Suppressor macrophage treated with lipopolysaccharide for 1 hour (primary cell): Measurements from ENCODE around the gene NAV3.
A peak's percentile ranks its signal among the peaks of the same experiment; 100 is the strongest.
"Not testable (repeated sequence)": the region's sequence is repeated elsewhere in the genome, so short reads cannot be mapped to it uniquely, and the experiment has no call there.

Source experiments
- DNase-seq, 3 donors: peaks; one replicate each; pipeline ENCODE4 v3.0.0-alpha.2; 2020 to 2022

The NAV3 gene

DNA sequence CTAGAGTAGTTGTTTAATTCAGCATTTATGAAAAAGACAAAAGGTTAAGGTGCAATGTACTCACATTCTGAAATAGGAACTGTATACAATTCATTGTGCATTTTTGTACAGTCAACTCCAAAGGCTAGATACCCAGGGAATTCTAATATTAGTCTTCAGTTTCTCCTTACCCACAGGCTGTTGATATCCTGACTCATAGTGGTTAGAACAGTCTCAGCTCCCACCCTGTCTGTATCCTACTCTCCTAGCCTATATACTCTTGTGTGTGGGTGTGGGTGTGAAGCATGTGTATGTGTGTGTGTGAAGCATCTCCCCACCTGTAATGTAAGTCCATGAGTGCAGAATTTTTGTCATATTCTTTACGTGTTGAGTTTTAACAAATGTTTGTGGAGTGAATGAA, 229.5 kb downstream of the NAV3 start:
- DNase-seq = no peak

DNA sequence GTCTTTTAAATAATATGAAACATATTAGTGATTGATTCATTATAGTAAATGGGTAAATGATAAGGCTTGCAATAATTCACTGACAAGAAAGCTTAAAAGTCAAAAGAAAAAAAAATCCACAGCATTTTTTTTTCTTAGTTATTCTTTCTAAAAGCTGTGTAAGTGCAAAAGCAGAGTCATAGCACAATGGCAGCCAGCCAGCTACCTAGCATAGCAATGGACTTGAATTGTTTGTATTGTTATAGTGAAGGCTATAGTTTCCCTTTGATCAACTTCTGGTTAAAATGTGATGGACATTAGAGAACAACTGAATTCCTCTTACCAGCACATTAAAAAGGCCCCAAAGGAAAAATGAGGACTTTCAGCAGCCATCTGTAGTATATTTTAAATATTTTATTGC, 232.1 kb downstream of the NAV3 start:
- DNase-seq = no peak

DNA sequence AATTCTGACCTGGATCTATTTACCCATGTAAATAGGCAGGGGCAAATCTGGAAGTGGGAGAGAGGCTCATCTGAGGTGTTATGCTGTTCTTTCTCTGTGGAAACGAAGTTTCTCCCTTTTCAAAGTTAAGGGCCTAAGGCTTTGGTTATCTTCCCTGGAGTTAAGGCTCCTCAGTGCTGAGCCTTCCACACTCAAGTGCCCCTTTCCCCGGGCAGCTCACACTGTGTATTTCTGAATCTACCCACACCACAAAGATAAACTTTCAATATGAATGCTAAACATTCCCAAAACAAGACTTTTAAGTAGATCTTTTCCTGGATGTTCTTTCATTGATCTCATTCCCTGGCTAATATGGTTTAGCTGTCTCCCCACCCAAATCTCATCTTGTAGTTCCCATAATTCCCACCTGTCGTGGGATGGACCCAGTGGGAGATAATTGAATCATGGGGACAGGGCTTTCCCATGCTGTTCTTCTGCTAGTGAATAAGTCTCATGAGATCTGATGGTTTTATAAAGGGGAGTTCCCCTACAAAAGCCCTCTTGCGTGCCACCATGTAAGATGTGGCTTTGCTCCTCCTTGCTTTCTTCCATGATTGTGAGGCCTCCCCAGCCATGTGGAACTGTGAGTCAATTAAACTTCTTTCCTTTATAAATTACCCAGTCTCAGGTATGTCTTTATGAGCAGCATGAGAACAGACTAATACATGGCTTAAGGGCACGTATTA, 251.1 kb downstream of the NAV3 start:
- DNase-seq = peak in 1 of 3 donors; percentile 13

DNA sequence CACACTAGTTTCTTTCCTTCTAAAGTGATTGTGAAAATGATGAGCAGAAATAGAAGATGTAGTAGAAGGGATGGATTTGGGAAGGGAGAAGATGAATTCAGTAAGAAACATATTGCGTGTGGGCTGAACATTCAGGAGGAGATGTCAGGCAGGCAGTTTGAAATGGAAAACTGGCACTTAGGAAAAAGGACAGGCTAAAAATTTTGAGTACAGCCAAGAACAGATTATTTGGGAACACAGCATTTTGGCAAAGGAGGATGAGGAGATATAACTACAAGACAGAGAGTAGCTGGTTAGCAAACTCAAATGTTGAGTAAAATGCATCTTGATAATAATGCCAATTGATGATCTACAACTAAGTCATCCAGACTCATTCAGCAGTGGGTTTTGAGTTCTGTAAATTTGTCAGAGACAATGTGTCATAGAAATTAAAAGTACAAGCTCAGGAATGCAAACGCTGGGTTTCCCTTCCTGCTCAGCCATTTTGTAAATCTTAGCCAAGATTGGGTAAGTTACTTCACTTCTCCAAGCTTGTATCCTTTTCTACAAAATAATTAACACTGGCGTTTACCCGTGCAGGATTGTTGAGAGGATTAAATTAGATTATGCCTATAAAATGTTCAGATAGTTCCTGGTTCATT, 255.0 kb downstream of the NAV3 start:
- peak in 2 of 3 donors; percentile 1 to 9 for DNase-seq

DNA sequence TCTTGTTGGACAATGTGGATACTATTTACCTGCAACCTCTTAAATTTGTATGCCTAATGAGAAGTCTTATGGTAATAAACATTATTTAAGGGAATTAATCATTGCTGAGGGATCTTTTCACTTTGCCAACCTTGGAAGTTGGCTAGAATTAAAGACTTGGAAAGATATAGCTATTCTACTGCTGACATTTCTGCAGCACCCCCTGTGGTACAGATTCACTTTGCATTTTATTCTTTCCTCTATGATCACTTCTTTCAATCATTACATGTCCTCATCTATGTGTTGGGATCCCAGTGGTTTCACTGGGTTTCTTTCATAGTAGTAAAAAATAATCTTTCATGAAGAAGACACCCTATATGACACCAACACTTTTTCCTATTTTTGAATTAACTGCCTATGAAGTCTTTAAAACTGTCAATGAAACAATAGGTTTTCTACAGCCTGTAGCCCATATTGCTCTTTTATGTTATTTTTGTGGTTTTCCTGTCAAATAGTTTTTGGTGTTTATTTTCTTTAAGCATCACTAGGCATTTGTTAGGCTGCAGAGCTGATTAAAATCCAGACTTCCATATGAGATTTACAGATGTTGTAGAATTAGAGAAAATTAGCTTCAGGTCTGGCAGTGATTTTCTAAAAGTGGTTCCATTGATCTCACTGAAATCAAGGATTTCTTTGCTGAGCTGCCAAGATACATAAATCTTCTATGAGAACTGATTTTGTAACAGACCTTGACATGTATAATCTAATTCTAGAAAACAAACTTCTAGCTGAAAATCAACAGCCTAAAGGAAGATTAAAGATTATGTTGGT, 256.1 kb downstream of the NAV3 start:
- DNase-seq = no peak

DNA sequence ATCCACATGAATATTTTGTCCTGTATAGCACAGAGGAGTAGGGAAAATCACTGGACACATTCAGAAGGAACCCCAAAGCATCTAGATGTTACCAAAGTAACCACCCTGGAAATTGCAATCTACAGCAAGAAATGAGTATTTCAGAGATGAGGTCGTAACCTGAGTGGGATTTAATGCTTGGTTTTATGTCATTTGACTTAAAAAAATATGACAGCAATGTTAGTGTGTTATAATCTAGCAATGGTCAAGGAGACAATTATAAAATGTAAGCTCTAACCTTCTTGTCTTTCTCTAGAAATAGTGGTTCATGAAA, 256.6 kb downstream of the NAV3 start:
- no peak for DNase-seq

DNA sequence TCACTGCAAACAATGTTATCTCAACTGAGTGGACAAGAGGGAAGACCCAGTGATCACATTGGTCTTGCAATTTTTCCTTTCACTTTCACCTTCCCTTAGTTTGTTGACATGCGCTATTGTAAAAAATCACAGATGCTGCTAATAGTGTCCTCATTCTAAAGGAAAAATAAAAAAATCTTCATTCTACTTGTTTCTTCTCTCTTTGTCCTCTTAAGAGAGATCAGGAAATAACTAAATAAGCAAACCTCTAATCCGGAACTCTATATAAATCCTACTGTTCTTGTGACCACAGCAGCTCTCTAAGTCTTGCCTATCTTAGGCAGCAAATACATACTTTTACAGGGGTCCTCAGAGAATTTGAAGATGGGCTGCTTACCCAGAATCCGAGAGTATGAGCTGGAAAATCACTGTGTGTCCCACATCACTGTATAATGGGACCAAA, 257.7 kb downstream of the NAV3 start:
- peak; percentile 1 to 25 (median 7) for DNase-seq

DNA sequence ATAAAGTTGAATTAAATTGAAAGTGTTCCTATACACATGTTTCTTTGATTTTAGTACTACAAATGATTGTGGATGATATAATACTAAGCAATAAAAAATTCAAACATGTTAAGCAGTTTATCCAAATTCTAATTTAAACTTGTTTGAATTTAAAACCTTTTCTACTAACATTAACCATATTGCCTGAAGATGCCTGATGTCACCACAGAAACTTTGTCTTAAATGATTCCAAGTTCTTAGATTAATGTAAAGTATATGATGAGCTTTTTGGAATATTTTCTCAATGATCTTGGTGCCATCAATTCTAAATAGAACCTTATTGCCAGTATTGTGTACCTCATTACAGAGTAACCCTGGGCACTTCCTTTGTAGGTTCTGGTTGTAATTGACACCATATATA, 259.6 kb downstream of the NAV3 start:
- no peak for DNase-seq

DNA sequence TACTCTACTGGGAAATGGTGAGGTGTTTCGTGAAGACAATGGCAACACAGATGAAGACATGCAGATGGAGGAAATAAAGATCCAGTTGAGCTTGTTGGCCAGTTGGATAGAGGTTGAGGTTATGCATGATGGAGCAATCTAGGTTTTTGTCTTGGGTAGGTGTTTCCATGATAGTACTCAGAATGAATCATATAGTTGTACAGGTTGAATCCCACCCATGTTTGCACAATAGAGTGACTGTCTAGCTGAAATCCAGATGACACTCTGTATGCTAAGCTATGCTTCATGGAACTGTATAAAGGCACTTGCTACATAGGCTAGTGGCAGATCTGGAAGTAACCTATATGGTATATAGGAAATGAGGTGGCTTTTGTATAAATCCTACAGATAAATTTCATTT, 264.9 kb downstream of the NAV3 start:
- DNase-seq = no peak

DNA sequence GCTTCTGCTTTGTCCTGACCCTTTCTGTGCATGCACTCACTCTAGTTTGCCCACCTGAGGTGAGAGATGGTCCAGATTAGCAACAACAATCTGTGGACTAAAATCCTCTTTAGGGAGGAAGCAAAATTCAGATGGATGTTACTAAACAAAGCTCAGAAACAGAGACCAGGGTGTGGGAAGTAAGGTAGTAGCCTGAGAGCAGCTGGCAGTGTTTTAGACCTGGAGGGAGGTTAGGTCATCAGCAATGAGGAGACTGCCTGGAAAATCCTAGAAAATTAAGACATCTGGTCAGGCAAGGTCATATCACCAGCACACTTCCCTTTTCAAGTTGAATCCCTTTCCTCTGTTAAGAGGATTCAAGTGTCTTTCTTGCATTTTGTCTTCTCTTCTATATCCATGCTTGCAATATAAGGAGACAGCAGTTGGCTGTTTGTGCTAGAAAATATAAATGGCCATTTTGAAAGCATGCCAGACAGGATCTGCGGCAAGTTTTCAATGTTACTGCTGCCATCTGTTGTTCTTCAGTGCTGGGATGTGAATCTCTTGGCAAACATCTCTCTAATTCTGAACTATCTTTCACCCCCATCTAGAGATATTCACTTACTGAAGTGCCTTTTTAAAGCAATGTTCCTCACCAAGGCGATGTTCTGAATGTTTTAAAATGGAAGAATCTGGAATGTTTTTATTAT, 266.4 kb downstream of the NAV3 start:
- DNase-seq = no peak

DNA sequence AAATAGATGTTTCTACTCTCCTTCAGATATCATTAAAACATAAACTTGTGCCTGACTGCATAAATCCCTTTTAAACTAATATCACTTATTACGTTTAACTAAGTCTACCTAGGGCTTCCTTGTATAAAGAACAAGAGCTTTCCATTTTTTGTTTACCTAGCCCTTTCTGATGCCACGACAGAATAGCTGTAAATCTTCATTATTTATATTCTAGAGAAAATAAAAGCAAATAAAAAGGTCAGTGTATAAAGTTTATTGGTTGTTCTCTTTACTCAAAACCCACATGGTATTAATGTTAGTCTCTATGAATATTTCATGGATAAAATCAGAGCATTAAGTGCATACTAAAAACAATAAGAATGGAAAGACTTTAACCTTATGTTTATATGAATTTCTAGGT, 269.1 kb downstream of the NAV3 start:
- DNase-seq = no peak

DNA sequence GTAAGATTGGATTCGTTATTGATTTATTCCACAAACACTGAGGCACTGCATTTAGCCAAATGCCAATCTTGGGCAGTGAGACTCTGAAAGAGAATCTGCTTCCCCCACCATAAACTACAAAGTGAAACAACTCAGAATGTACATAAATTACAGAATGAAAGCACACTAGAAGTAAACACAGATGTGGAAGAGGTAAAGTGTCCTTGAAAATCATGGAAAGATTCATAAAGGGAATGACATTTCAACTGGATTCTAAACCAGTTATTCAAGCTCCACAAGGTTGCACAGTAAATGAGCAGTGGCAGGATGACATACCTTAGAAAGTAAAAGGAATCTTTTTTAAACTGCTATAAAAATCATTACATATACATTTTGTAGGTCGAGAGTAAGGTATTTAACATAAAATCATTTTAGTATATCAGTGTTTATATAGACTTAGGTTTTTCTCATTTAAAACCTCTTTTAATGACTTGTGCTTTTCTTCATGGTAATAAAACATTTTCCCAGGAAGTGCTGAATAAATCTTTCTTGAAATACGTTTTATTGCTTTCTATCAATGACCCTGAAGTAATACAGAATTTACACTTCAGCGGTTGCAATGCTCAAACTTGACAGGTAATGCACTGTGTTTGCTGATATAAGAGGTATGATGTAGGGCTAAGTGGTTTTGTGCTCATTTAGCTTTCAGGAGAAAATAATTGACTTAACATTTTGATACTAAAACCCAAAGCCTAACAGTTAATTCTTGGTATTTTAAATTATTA, 270.6 kb downstream of the NAV3 start:
- no peak for DNase-seq

DNA sequence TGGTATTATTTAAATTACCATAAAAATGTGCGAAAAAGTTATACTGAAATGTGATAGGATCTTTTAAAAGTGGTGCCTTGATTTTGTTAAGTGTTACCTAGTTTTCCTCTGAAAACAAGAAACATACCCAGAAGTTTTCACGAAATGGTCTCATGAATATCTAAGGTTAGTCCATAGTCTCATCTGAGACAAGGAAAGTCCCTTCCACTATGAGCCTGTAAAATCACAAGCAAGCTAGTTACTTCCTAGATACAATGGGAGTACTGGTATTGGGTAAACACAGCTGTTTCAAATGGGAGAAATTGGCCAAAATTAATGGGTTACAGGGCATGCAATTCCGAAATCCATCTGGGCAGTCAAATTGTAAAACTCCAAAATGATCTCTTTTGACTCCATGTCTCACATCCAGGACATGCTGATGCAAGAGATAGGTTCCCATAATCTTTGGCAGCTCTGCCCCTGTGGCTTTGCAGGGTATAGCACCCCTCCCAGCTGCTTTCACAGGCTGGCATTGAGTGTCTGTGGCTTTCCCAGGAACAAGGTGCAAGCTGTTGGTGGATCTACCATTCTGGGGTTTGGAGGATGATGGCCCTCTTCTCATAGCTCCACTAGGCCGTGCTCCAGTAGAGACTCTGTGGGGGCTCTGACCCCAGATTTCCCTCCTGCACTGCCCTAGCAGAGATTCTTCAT, 271.4 kb downstream of the NAV3 start:
- no peak for DNase-seq

DNA sequence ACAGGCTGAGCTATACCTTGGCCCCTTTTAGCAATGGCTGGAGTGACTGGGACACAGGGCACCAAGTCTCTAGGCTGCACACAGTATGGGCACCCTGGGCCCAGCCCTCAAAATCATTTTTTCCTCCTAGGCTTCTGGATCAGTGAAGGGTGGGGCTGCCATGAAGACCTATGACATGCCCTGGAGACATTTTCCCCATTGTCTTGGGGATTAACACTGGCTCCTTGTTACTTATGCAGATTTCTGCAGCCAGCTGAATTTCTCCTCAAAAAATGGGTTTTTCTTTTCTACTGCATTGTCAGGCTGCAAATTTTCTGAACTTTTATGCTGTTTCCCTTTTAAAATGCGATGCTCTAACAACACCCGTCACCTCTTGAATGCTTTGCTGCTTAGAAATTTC, 272.1 kb downstream of the NAV3 start:
- not testable (repeated sequence) for DNase-seq

DNA sequence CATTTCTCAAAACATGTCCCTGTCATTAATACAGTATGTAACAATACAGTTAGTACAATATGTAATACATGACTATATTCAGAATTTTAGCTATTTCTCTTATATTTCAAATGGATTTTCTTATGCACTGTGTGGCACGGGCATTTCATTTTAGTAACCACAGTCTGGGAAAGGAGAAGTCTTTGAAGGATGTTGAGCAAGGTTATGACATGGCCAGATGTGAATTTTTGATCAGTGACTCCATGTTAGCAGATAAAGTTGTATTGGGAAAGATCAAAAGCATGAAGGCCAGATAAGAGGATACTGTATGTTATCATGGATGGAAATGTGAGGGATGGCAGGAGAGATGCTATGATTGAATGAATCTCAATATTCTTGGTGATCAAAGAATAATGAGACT, 285.2 kb downstream of the NAV3 start:
- no peak for DNase-seq

DNA sequence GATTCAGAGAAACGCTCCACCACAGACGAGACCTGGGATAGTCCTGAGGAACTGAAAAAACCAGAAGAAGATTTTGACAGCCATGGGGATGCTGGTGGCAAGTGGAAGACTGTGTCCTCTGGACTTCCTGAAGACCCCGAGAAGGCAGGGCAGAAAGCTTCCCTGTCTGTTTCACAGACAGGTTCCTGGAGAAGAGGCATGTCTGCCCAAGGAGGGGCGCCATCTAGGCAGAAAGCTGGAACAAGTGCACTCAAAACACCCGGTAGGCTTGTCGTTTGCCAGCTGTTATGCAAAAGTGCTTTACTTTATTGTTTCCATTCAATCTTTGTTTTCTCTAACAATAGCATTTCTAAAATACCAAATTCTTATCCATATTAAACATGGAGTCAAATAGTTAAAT, 287.3 kb downstream of the NAV3 start:
- DNase-seq = no peak

DNA sequence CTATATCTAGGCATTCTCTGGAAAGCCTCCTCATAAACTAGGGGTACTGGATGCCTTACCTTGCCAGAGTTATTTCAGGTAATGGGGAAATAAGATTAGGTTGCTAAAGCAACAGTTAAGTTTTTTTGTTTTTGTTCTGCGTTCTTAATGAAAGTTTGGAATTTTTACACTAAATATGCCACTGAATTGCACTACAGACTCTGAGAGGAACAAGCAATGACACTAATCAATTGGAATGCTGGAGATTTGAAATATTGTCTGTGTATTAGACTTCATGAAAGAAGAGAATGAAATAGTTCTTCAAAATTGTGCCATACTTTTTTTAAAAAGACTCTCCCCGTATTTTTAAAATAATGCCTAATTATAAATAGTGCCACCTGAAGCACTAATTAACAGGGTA, 287.8 kb downstream of the NAV3 start:
- DNase-seq = no peak

DNA sequence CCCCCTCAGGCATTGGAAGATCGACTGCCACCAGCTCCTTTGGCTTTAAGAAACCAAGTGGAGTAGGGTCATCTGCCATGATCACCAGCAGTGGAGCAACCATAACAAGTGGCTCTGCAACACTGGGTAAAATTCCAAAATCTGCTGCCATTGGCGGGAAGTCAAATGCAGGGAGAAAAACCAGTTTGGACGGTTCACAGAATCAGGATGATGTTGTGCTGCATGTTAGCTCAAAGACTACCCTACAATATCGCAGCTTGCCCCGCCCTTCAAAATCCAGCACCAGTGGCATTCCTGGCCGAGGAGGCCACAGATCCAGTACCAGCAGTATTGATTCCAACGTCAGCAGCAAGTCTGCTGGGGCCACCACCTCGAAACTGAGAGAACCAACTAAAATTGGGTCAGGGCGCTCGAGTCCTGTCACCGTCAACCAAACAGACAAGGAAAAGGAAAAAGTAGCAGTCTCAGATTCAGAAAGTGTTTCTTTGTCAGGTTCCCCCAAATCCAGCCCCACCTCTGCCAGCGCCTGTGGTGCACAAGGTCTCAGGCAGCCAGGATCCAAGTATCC, 288.7 kb downstream of the NAV3 start:
- DNase-seq = no peak

DNA sequence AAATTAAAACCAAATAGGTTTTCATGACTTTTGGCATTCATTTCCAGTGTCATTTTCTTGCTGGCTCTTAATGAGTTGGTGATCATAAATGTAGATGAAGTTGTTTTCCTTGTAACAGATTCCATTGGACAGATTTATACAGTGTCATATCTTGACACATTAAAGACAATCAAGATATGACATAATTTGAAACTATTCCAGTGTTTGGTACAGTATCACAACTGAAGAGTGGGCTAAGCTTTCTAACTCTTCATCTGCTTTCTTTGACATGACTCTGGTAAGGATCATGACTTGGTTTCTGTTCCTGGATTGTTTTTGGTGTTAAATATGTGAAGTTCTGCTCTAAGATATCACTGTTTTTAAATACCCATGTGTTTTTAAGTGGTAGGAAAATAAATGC, 289.6 kb downstream of the NAV3 start:
- no peak for DNase-seq

DNA sequence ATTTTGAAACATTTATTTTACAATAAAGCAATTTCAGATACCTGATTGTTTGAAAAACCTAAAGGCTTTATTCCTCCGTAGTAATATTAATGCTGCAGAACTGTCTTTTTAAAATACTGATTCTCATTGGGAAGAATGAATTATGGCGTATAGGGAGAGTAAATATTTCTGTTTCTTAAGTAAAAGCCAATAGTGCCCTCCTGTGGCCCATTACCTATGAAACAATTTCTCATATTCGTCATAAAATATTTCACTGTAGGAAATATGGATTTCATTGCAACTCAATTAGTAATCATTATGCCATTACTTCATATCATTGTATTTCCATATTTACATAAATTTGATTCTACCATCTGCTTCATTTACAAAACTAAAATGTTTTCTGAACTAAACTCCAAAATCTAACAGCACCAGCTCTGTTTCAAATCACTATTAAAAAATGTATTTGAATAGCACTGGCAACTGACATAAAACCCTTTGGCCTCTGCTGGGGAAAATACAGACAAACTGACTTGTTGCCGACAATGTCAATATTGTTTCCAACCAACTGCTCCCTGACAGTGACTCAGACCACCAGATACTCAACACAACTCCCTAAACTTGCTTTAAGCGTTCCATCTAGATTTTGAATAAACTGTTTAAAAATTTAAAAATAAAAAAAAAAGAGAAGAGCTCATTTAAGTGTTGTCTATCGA, 290.3 kb downstream of the NAV3 start:
- DNase-seq = peak; percentile 38 to 49 (median 42)

DNA sequence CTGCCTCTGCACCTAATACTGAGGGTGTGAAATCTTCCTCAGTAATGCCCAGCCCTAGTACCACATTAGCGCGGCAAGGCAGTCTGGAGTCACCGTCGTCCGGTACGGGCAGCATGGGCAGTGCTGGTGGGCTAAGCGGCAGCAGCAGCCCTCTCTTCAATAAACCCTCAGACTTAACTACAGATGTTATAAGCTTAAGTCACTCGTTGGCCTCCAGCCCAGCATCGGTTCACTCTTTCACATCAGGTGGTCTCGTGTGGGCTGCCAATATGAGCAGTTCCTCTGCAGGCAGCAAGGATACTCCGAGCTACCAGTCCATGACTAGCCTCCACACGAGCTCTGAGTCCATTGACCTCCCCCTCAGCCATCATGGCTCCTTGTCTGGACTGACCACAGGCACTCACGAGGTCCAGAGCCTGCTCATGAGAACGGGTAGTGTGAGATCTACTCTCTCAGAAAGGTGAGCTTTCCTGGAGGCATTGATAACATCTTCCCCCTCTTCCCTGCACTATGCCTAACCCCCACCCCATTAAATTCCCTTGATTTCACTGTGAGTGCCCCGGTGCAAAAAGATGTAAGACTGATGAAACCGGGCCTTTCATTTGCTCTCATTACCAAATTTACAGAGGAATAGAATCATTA, 291.4 kb downstream of the NAV3 start:
- DNase-seq = no peak
